GM19240 (cell line): Measurements from ENCODE around the gene MPI.

Source experiments
- DNase-seq: peaks from one replicate; pipeline ENCODE4 v3.0.0; 2011; ENCODE audit warnings: low spot score; ENCODE audit not compliant: insufficient read length

The MPI gene

GRCh38 chr15:74889883-74890664, at the start of gene MPI:
MPI (plus strand) TSS chr15:74890042; CDS start chr15:74890074, 32 bp downstream.
- DNase-seq: peak; percentile 99

- peak; percentile 0 for DNase-seq
Measured at GRCh38 chr15:74840851-74841775, 48.7 kb upstream of the MPI start.

- no peak for DNase-seq
Measured at GRCh38 chr15:74841891-74842373, 47.9 kb upstream of the MPI start.

- DNase-seq: peak; percentile 93
Measured at GRCh38 chr15:74842581-74843444, 47.0 kb upstream of the MPI start, which contains the start of gene ULK3. ULK3 (minus strand) TSS chr15:74843156; CDS start chr15:74843105, 51 bp downstream.

GRCh38 chr15:74843445-74843828, 46.4 kb upstream of the MPI start:
- no peak for DNase-seq

- DNase-seq: peak; percentile 2
Measured at GRCh38 chr15:74843891-74844299, 45.9 kb upstream of the MPI start.

GRCh38 chr15:74844319-74845207, 45.3 kb upstream of the MPI start:
- DNase-seq: peak; percentile 1

GRCh38 chr15:74845208-74845568, 44.7 kb upstream of the MPI start:
- no peak for DNase-seq

- no peak for DNase-seq
Measured at GRCh38 chr15:74845581-74845980, 44.3 kb upstream of the MPI start.

GRCh38 chr15:74847432-74847831, 42.4 kb upstream of the MPI start:
- no peak for DNase-seq

- DNase-seq: no peak
Measured at GRCh38 chr15:74850393-74850792, 39.4 kb upstream of the MPI start.

GRCh38 chr15:74851960-74852359, 37.9 kb upstream of the MPI start:
- no peak for DNase-seq

- no peak for DNase-seq
Measured at GRCh38 chr15:74854453-74855022, 35.3 kb upstream of the MPI start.

GRCh38 chr15:74855857-74856256, 34.0 kb upstream of the MPI start:
- no peak for DNase-seq

- no peak for DNase-seq
Measured at GRCh38 chr15:74856537-74856936, 33.3 kb upstream of the MPI start.

GRCh38 chr15:74857082-74857655, 32.7 kb upstream of the MPI start:
- DNase-seq: peak; percentile 67

GRCh38 chr15:74857671-74858368, 32.0 kb upstream of the MPI start:
- DNase-seq: no peak

GRCh38 chr15:74858369-74858740, 31.5 kb upstream of the MPI start:
- DNase-seq: no peak
